Stimulated activated CD4-positive, alpha-beta T cell treated with anti-CD3 and anti-CD28 coated beads, Interleukin-2, amount 100 ng/mL, for 24 hours (primary cell): ENCODE data around the gene CHRD.

Experiments used
- DNase-seq, 2 donors: peaks; one replicate each; pipeline ENCODE4 v3.0.0-alpha.2; 2020

CHRD gene

DNA sequence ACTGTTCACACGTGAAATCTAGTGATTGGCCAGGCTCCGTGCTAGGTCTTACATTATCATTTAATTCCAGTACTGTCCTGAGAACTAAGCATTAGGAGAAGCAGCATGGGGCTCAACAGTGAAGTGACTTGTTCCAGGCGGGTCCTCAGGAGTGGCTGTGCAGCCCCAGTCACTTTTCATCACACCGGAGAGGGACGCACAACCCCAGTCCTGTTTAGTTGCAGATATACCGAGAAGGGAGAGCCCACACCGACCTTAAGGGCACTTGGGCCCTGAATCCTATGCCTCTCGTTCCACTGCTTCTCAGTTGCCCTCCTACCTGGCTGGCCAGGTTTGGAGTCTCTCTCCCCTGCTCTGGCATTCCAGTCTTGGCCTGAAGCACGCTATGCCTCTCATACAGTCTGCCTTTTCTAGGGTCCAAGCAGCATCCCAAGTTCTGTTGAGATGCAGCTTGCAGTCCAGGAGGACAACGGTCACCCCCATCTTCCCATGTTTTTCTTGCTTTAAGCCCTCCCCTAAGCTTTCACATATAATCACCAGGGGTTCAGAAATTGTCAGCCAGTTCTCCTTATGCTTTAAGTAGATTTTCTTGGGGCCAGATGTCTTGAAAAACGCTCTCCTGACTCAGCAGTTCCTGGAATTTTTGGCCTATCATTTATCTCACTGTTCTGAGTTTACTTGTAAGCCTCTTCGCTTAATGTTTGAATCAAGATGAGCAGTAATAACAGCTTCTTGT, 32.4 kb upstream of the CHRD start:
- DNase-seq: no peak

GRCh38 chr3:184348057-184348382, 31.8 kb upstream of the CHRD start:
- no peak for DNase-seq

GRCh38 chr3:184349563-184350470, 30.0 kb upstream of the CHRD start:
- DNase-seq: no peak

DNA sequence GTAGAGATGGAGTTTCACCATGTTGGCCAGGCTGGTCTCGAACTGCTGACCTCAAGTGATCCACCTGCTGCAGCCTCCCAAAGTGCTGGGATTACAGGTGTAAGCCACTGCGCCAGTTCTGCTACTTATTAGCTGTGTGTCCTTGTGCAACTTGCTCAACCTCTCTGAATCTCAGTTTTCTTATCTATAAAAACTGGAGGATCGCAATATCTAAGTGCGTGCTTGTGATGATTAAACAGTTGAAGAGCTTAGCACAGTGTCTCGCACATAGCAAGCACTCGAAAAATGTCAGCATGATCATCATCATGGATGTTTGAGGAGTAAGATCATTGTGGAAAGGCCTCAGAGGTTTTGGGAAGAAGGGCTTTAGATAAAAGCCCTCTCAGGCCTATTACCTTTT, 29.2 kb upstream of the CHRD start:
- DNase-seq: no peak

- DNase-seq: no peak
Observed at GRCh38 chr3:184351511-184352148, 28.2 kb upstream of the CHRD start.

- DNase-seq: no peak
Observed at GRCh38 chr3:184352149-184352785, 27.6 kb upstream of the CHRD start.

DNA sequence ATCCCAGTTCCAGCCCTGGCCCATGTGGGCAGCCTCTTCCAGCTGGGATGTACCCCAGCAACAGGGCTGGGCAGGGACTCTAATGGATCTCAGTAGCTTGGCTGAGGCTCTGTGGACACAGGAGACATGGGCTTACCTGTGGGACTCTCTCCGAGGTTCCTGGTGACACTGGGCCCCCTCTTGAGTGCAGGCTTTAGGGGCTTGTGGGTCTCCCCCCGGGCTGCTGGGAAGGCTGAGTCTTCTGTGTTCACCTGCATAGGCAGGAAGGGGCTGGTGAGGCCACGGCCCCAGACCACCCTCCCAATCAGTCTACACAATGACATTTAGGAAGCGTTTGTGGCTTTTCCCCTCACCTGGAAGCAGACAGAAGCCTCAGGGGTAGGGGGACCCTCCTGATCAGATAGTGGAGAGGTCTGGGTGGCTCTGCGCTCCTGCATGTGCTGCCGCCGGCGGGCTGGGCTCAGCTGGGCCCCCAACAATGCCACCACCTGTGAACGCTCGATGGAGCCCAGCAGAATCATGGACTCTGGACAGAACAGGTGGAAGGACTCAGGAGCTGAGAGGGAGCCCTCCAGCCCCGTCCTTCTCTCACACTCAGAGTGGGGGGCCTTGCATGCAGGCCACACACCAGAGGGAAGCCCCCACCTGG, 26.8 kb upstream of the CHRD start:
- no peak for DNase-seq

DNA sequence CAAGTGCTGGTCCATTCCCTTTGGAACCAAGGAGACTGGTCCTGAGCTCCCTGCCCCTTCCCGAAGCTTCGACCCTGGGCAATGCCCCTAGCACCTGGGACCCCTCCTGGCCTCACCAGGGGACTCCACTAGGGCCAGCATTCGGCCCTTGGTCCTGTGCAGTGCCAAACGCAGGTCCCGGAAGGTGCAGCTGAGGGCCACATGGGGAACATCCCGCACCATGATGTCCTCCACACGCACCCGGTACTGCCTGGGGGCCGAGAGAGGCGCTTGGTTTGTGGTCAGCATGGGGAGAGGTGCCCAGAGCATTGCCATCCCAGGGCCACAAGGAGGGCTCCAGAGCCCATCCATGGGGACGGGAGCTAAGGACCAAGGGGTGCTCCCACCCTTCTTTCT, 26.3 kb upstream of the CHRD start:
- DNase-seq: no peak

DNA sequence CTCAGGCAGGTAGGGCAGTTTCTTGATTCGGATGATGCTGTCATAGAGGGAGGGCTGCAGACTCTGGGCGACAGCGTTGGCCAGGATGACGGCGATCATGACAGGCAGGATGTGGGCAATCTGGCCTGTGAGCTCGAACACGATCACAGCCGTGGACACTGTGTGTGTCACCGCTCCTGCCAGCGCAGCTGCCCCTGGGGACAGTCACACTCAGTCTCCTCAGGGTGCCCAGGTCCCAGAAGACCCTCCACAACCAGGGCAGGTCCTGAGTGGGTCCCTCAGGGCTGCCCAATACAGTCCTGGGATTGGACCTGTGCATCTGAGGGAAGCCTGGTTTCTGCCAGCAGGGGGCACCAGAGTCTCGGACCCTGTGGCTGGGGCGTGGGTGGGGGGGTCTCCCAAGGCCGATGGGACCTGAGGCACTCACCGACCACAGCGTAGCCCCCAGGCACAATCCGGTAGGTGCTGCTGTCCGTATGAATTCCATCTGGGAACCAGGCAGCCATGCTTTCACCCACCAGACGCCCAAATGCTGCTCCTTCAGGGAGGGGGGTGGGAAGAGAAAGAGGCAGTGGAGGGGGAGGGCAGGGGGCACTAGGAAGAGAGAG, 25.6 kb upstream of the CHRD start:
- peak; percentile 77 to 78 for DNase-seq

DNA sequence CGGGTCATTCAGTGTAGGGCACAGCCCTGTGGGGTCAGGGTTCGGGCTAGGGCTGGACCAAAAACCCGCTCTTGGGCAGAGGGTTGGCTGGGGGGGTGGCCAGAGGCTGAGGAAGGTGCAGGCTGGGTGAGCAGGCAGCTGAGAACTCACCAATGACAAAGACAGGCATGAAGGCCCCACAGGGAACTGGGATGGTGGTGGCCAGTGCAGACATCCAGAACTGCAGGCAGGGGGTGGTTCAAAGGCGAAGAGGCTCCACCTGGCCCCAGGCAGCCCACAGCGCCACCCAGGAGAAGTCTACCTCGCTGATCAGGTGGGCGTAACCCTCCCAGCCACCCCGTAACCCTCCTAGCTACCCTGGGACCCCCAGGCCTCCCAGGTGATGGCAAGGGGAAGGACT, 25.1 kb upstream of the CHRD start:
- no peak for DNase-seq

DNA sequence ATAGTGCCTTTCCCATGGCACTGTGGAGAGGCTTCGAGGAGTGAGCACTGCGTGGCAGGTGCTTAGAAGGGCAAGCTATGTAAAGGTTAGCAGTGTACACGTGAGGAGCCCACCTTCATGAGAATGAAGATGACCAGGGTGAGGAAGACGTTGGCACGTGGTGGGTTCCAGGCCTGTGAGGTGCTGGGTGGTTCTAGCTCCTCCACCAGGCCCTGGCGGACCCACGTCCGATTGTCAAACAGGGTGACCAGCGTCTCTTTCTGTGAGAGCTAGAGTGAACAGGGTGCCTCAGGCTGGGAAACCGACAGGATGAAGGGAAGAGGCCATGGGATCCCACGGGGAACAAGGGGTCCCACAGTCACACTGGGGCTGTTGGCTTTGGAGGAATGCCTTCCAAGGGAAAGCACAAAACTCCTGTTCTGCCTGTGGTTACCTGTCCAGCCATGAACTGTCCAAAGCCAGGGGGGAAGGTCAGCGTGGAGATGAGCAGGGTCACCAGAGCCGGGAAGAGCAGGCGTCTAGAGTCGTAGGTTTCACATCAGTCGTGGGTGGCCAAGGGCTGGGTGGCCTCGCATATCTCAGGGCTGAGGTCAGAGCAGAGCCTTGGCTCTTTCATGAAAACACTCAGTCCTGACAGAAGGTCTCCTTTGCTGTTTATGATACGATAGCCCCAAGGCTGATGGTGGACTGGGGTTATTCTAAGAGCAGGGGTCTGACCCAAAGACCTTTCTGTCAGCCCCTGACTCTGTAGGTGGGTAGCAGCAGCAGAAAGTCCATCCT, 24.4 kb upstream of the CHRD start:
- no peak for DNase-seq

- DNase-seq: no peak
Observed at GRCh38 chr3:184357248-184358123, 22.4 kb upstream of the CHRD start.

GRCh38 chr3:184358124-184358767, 21.6 kb upstream of the CHRD start:
- DNase-seq: no peak

GRCh38 chr3:184358921-184359350, 20.9 kb upstream of the CHRD start:
- no peak for DNase-seq

DNA sequence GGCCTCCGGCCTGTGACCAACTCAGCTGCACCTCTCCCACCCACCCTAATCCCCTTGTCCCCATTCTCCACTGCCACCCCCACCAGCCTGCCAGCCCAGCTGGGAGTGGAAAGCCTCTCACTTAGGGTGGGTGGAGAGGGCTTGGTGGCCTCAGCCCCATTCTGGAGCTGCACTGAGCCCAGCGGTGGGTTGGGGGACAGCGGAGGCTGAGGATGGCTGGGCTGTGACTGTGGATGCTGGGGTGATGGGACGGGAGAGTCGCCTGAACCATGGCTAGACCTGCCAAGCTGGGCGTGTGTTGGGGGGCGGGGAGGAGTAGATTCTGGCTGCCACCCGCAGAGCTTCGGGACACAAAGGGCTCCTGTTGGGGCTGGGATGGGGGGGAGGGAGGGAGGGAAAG, 20.2 kb upstream of the CHRD start:
- DNase-seq: no peak

GRCh38 chr3:184360070-184360928, 19.6 kb upstream of the CHRD start:
- DNase-seq: no peak

DNA sequence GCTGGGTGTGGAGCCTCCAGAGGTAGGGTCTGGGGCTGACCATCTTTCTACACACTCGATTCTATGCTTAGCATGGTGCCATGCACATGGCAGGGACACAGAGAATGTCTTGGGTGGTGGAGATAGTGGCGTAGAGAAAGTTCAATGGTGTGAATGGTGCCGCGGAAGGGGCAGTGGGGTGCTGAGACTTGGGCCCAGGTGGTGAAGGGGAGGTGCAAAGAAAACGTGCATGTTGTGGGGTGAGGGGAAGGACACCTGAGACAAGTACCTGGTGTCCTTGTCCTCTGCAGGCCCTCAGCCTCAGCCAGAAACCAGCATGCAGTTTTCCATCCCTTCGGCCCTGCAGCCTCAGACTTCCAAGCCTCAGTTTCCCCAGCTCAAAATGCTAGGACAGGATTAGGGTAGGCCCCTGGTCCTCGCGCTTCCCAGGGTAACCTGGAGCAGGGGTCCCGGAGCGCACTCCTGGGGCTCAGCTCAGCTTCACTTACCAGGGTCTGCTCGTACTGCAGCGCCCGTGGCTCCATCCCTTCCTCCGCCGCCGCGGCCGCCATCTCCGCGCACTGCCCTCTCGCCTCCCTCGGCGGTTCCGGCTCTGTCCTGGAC, 18.8 kb upstream of the CHRD start:
- no peak for DNase-seq

DNA sequence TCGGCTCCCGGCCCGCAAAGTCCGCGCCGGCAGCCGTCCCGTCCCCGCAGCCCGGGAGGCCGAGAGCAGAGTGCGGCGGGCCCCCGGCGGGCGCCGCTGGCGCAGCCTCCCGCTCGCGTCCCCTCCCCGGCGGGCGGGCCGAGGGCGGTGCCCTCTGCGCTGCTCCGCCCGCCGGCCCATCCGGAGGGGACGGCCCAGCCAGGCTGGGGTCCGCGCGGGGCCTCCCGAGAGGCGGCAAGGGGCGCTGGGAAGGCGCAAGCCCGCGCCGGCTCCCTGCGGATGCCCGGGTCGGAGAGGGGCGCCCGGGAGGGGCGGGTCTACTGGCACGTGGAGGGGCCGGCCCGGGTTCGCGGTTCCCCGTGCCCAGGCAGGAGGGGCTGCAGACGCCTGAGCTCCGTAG, 18.3 kb upstream of the CHRD start, which contains the start of the genes CLCN2 and POLR2H:
Gene CLCN2, minus strand, starts transcription at position 74 of the 400 bp plus-strand sequence. CDS start 126 bp downstream, outside the sequence.
Gene POLR2H, plus strand, starts transcription at position 179 of the 400 bp plus-strand sequence. CDS start 1,783 bp downstream, outside the sequence.
- peak; percentile 43 to 68 for DNase-seq
